WTC11 (cell line): Measurements from ENCODE around the gene TGM1. TPM values are rescaled to one million over a fixed set of nuclear protein-coding genes. Genes with fewer than 3 reads are reported as not detected.

Source experiments
- ATAC-seq: fragments of 200-7000 bp; cut with Tn5 transposase; 2 replicates; pipeline ENCODE4 v1.10.0; 2021; ENCODE audit warnings: mild to moderate bottlenecking, moderate library complexity
- CTCF ChIA-PET: fragments of 300-600 bp; sonication (Branson Sonifier 250); formaldehyde crosslinking; loops from one replicate; lab custom pipeline; 2021; ENCODE audit warnings: antibody characterized with exemption; lab: Charles Lee
- POLR2A ChIA-PET: fragments of 350-600 bp; sonication (Branson Sonifier 250); formaldehyde crosslinking; loops from one replicate; lab custom pipeline; 2021; ENCODE audit warnings: antibody characterized with exemption; lab: Charles Lee
- DNase-seq: peaks from one replicate; pipeline ENCODE4 v3.0.0; 2021; ENCODE audit warnings: low spot score
- H3K27ac Mint-ChIP-seq: 2 replicates; pipeline ENCODE4 v1.8.0; 2021; ENCODE audit warnings: mixed read lengths
- H3K27me3 Mint-ChIP-seq: 2 replicates; pipeline ENCODE4 v1.8.0; 2021; ENCODE audit warnings: low read depth, mild to moderate bottlenecking, moderate library complexity, mixed read lengths
- H3K36me3 Mint-ChIP-seq: 2 replicates; pipeline ENCODE4 v1.8.0; 2021; ENCODE audit warnings: mixed read lengths
- H3K4me1 Mint-ChIP-seq: 2 replicates; pipeline ENCODE4 v1.8.0; 2022; ENCODE audit warnings: mixed read lengths
- H3K4me3 Mint-ChIP-seq: 2 replicates; pipeline ENCODE4 v1.8.0; 2021; ENCODE audit warnings: mild to moderate bottlenecking, moderate library complexity, mixed read lengths
- H3K9me3 Mint-ChIP-seq: 2 replicates; pipeline ENCODE4 v1.8.0; 2021; ENCODE audit warnings: mixed read lengths
- CREM ChIP-seq: sonication (generic); formaldehyde crosslinking; IDR thresholded peaks from 2 replicates; pipeline ENCODE4 v1.8.1; 2022; ENCODE audit warnings: mild to moderate bottlenecking, missing genetic modification reagents, moderate library complexity
- ETV6 ChIP-seq: sonication (generic); formaldehyde crosslinking; IDR thresholded peaks from 2 replicates; pipeline ENCODE4 v1.8.1; 2022; ENCODE audit warnings: mild to moderate bottlenecking, missing genetic modification reagents
- GABPB1 ChIP-seq: sonication (generic); formaldehyde crosslinking; IDR thresholded peaks from 2 replicates; pipeline ENCODE4 v1.8.1; 2023; ENCODE audit warnings: mild to moderate bottlenecking, missing genetic modification reagents
- IRF2 ChIP-seq: sonication (generic); formaldehyde crosslinking; IDR thresholded peaks from 2 replicates; pipeline ENCODE4 v1.8.0; 2022; ENCODE audit warnings: low read depth, missing genetic modification reagents, borderline replicate concordance
- KAT7 ChIP-seq: sonication (generic); formaldehyde crosslinking; IDR thresholded peaks from 2 replicates; pipeline ENCODE4 v1.8.1; 2023; ENCODE audit warnings: missing genetic modification reagents, mild to moderate bottlenecking, borderline replicate concordance
- NFYB ChIP-seq: sonication (generic); formaldehyde crosslinking; conservative IDR thresholded peaks from 2 replicates; pipeline ENCODE4 v1.8.0; 2022; ENCODE audit warnings: low read depth, missing genetic modification reagents
- PRRX2 ChIP-seq: fragments of 250-450 bp; sonication (Bioruptor Pico); IDR thresholded peaks from 2 replicates; pipeline ENCODE4 v1.8.0; 2021; ENCODE audit warnings: mild to moderate bottlenecking
- SMAD4 ChIP-seq: sonication (generic); formaldehyde crosslinking; IDR thresholded peaks from 2 replicates; pipeline ENCODE4 v1.8.0; 2022; ENCODE audit warnings: mild to moderate bottlenecking, missing genetic modification reagents
- SP1 ChIP-seq: sonication (generic); formaldehyde crosslinking; conservative IDR thresholded peaks from 2 replicates; pipeline ENCODE4 v1.8.1; 2022; ENCODE audit warnings: missing genetic modification reagents
- TCF7 ChIP-seq: sonication (generic); formaldehyde crosslinking; IDR thresholded peaks from 2 replicates; pipeline ENCODE4 v1.8.0; 2022; ENCODE audit warnings: mild to moderate bottlenecking, low read depth, missing genetic modification reagents, moderate library complexity
- TEAD4 ChIP-seq: sonication (generic); formaldehyde crosslinking; IDR thresholded peaks from 2 replicates; pipeline ENCODE4 v1.8.0; 2022; ENCODE audit warnings: mild to moderate bottlenecking, missing genetic modification reagents
- ZBTB21 ChIP-seq: sonication (generic); formaldehyde crosslinking; IDR thresholded peaks from 2 replicates; pipeline ENCODE4 v1.8.1; 2023; ENCODE audit warnings: mild to moderate bottlenecking, missing genetic modification reagents, borderline replicate concordance
- ZNF138 ChIP-seq: sonication (generic); formaldehyde crosslinking; conservative IDR thresholded peaks from 2 replicates; pipeline ENCODE4 v1.8.1; 2022; ENCODE audit warnings: mild to moderate bottlenecking, moderate library complexity, missing genetic modification reagents
- ZNF232 ChIP-seq: sonication (generic); formaldehyde crosslinking; IDR thresholded peaks from 2 replicates; pipeline ENCODE4 v1.8.0; 2022; ENCODE audit warnings: mild to moderate bottlenecking, missing genetic modification reagents
- total RNA-seq: library from RNA; stranded (reverse); gene quantifications from 3 replicates; pipeline ENCODE4 v1.2.3, GENCODE V29; 2021
- TF ChIP-seq, protein P1 (sequence below): sonication (generic); formaldehyde crosslinking; IDR thresholded peaks from 2 replicates; pipeline ENCODE4 v1.8.0; 2022; ENCODE audit warnings: mild to moderate bottlenecking, missing genetic modification reagents
- TF ChIP-seq, protein P2 (sequence below): sonication (generic); formaldehyde crosslinking; IDR thresholded peaks from 2 replicates; pipeline ENCODE4 v1.8.0; 2023; ENCODE audit warnings: missing genetic modification reagents
- TF ChIP-seq, protein P3 (sequence below): sonication (generic); formaldehyde crosslinking; IDR thresholded peaks from 2 replicates; pipeline ENCODE4 v1.8.1; 2023; ENCODE audit warnings: mild to moderate bottlenecking, missing genetic modification reagents, borderline replicate concordance
- TF ChIP-seq, protein P4 (sequence below): sonication (generic); formaldehyde crosslinking; IDR thresholded peaks from 2 replicates; pipeline ENCODE4 v1.8.0; 2022; ENCODE audit warnings: mild to moderate bottlenecking, missing genetic modification reagents
- TF ChIP-seq, protein P5 (sequence below): sonication (generic); formaldehyde crosslinking; IDR thresholded peaks from 2 replicates; pipeline ENCODE4 v1.8.1; 2023; ENCODE audit warnings: mild to moderate bottlenecking, missing genetic modification reagents, moderate library complexity
- TF ChIP-seq, protein P6 (sequence below): sonication (generic); formaldehyde crosslinking; IDR thresholded peaks from 2 replicates; pipeline ENCODE4 v1.8.1; 2023; ENCODE audit warnings: mild to moderate bottlenecking, missing genetic modification reagents

TGM1 gene
- total RNA-seq, 1 experiment from 2014 or later: 5.2 TPM

DNA sequence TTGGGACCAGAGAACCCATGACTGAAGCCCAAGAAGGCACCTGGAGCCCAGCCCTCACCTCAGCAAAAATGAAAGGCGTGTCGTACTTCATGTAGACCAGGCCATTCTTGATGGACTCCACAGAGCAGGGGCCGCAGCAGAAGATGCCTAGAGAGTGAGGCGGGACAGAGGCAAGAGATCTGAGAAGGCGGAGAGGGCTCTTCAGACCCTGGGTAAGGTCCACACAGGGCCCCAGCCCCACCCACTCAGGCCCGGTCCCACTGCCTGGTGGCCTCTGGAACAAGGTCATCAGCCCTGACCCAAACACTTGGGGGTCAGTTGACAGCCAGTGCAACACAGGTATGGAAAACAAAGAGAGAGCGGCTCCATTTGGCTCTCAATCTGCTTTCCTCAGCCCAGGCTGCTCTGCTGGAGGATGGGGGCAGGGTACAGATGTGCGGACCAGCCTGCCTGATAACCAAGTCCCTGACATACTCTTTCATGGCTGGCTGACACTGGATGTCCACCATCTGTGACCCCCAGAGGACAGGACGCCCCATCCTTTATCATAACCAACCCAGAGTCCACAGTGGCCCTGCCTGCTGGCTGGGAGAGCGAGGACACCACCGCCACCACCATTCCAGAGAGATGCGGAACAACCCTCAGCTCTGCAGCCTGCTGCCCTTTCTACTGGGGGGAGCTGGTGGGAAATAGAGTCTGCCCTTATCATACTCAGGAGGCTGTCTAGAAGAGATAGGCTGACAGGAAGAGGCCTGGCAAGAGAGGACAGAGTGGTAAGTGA, 6.9 kb downstream of the TGM1 start:
- TF ChIP-seq TEAD4 (CRISPR knock-in tag): no peak
- no peak for TF ChIP-seq CREM (CRISPR knock-in tag)
- no peak for TF ChIP-seq ZNF232 (CRISPR knock-in tag)
- TF ChIP-seq KAT7 (CRISPR knock-in tag): no peak
- Mint-ChIP-seq H3K36me3 (no peaks in the 10 kb centered on the region), H3K9me3 (no peaks in the 10 kb centered on the region), H3K4me1 (no peaks in the 10 kb centered on the region), H3K4me3 (no peak overlapping the region), H3K27ac (no peak overlapping the region), H3K27me3 (no peaks in the 10 kb centered on the region; the same call in 1 of the 2 replicates)
- ChIA-PET POLR2A (no interaction called here), CTCF (interaction anchor here (1.2 to 1.7 kb wide), 2 partner anchors 15 to 52 kb away, joined by 4 to 8 read pairs; partner anchors contain the start of gene CIDEB)
- ATAC-seq (no peak), DNase-seq (no peak)

DNA sequence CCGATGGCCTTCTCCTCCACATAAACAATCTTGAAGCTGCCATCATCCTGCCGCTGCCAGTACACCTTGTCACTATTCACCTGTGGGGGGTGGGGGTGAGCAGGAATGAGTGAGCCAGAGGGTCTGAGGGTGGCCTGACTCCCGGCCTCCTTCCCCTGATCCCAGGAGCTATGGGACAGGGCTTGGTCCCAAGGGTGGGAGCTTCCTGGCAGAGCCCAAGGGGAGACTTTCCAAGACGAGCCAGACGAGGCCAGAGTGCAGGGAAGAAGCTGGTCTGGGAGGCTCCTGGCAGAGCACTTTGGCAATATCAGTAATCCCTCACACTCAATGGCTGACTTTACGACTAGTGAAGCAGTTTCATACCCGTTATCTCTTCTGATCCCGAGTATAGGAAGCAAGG, 7.5 kb downstream of the TGM1 start:
- no peaks in the 10 kb centered on the region; the same call in 1 of the 2 replicates for H3K27me3 Mint-ChIP-seq
- TF ChIP-seq KAT7 (CRISPR knock-in tag): no peak
- TF ChIP-seq PRRX2 (CRISPR knock-in tag): no peak
- no peak for TF ChIP-seq NFYB (CRISPR knock-in tag)
- TF ChIP-seq, protein P1, sequence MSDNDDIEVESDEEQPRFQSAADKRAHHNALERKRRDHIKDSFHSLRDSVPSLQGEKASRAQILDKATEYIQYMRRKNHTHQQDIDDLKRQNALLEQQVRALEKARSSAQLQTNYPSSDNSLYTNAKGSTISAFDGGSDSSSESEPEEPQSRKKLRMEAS (CRISPR knock-in tag): no peak
- TF ChIP-seq, protein P2, sequence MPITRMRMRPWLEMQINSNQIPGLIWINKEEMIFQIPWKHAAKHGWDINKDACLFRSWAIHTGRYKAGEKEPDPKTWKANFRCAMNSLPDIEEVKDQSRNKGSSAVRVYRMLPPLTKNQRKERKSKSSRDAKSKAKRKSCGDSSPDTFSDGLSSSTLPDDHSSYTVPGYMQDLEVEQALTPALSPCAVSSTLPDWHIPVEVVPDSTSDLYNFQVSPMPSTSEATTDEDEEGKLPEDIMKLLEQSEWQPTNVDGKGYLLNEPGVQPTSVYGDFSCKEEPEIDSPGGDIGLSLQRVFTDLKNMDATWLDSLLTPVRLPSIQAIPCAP: no peak
- TF ChIP-seq, protein P3, sequence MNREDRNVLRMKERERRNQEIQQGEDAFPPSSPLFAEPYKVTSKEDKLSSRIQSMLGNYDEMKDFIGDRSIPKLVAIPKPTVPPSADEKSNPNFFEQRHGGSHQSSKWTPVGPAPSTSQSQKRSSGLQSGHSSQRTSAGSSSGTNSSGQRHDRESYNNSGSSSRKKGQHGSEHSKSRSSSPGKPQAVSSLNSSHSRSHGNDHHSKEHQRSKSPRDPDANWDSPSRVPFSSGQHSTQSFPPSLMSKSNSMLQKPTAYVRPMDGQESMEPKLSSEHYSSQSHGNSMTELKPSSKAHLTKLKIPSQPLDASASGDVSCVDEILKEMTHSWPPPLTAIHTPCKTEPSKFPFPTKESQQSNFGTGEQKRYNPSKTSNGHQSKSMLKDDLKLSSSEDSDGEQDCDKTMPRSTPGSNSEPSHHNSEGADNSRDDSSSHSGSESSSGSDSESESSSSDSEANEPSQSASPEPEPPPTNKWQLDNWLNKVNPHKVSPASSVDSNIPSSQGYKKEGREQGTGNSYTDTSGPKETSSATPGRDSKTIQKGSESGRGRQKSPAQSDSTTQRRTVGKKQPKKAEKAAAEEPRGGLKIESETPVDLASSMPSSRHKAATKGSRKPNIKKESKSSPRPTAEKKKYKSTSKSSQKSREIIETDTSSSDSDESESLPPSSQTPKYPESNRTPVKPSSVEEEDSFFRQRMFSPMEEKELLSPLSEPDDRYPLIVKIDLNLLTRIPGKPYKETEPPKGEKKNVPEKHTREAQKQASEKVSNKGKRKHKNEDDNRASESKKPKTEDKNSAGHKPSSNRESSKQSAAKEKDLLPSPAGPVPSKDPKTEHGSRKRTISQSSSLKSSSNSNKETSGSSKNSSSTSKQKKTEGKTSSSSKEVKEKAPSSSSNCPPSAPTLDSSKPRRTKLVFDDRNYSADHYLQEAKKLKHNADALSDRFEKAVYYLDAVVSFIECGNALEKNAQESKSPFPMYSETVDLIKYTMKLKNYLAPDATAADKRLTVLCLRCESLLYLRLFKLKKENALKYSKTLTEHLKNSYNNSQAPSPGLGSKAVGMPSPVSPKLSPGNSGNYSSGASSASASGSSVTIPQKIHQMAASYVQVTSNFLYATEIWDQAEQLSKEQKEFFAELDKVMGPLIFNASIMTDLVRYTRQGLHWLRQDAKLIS (CRISPR knock-in tag): no peak
- TF ChIP-seq, protein P4, sequence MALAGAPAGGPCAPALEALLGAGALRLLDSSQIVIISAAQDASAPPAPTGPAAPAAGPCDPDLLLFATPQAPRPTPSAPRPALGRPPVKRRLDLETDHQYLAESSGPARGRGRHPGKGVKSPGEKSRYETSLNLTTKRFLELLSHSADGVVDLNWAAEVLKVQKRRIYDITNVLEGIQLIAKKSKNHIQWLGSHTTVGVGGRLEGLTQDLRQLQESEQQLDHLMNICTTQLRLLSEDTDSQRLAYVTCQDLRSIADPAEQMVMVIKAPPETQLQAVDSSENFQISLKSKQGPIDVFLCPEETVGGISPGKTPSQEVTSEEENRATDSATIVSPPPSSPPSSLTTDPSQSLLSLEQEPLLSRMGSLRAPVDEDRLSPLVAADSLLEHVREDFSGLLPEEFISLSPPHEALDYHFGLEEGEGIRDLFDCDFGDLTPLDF (CRISPR knock-in tag): no peak
- TF ChIP-seq SP1: no peak
- DNase-seq (no peak), ATAC-seq (no peak)
- no peak overlapping the region for H3K27ac Mint-ChIP-seq
- no peak overlapping the region for H3K4me3 Mint-ChIP-seq
- H3K36me3 Mint-ChIP-seq: no peaks in the 10 kb centered on the region
- H3K4me1 Mint-ChIP-seq: no peaks in the 10 kb centered on the region
- POLR2A ChIA-PET: no interaction called here
- CTCF ChIA-PET: interaction anchor here (0.7 to 1.2 kb wide), 2 partner anchors 12 to 15 kb away, joined by 3 to 4 read pairs; no protein-coding TSS in a partner anchor
- no peaks in the 10 kb centered on the region for H3K9me3 Mint-ChIP-seq

DNA sequence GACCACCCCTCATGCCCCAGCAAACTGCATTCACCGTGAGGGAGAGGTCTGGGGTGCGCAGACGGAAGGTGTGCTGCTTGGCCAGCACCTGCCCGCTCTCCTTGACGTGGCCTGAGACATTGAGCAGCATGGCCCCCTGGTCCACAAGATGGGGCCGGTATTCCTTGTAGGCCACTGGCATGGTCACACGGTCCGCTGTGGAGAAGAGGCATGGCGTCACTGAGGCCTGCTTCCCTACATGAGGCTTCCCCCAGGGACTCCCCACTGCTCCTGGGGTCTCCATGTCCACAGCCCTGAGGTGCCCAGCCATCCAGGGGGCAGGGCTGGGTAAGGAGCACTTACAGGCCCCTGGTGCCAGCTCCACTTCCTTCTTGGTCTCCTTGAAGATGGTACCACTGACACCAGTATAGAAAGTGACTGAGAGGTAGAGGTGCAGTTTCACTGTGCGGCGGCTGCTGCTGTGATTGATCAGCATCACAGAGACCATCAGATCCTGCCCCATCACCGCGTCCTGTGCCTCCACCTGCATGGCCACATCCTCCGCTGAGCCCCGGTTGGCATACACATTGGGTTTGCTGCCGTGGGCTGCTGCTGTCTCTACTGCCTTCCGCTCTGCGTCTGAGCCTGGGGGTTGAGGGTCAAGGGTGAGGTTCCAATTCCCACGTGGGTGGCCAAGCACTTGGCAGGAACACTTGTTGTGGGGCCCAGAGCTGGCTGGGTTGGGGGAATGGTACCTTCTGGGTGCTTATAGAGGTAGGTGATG, 8.2 kb downstream of the TGM1 start:
- Mint-ChIP-seq H3K4me3 (no peak overlapping the region), H3K36me3 (no peaks in the 10 kb centered on the region), H3K4me1 (no peaks in the 10 kb centered on the region), H3K27ac (no peak overlapping the region), H3K9me3 (no peaks in the 10 kb centered on the region), H3K27me3 (no peaks in the 10 kb centered on the region; the same call in 1 of the 2 replicates)
- ChIA-PET POLR2A (no interaction called here), CTCF (interaction anchor here (0.7 kb wide), 1 partner anchor 12 kb away, joined by 3 read pairs; no protein-coding TSS in a partner anchor)
- no peak for ATAC-seq
- DNase-seq: no peak
- TF ChIP-seq, protein P5, sequence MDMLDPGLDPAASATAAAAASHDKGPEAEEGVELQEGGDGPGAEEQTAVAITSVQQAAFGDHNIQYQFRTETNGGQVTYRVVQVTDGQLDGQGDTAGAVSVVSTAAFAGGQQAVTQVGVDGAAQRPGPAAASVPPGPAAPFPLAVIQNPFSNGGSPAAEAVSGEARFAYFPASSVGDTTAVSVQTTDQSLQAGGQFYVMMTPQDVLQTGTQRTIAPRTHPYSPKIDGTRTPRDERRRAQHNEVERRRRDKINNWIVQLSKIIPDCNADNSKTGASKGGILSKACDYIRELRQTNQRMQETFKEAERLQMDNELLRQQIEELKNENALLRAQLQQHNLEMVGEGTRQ (CRISPR knock-in tag): no peak
- no peak for TF ChIP-seq ZNF138 (CRISPR knock-in tag)
- TF ChIP-seq, protein P6, sequence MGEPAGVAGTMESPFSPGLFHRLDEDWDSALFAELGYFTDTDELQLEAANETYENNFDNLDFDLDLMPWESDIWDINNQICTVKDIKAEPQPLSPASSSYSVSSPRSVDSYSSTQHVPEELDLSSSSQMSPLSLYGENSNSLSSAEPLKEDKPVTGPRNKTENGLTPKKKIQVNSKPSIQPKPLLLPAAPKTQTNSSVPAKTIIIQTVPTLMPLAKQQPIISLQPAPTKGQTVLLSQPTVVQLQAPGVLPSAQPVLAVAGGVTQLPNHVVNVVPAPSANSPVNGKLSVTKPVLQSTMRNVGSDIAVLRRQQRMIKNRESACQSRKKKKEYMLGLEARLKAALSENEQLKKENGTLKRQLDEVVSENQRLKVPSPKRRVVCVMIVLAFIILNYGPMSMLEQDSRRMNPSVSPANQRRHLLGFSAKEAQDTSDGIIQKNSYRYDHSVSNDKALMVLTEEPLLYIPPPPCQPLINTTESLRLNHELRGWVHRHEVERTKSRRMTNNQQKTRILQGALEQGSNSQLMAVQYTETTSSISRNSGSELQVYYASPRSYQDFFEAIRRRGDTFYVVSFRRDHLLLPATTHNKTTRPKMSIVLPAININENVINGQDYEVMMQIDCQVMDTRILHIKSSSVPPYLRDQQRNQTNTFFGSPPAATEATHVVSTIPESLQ: no peak
- no peak for TF ChIP-seq ZBTB21 (CRISPR knock-in tag)
- no peak for TF ChIP-seq GABPB1
- no peak for TF ChIP-seq IRF2 (CRISPR knock-in tag)
- no peak for TF ChIP-seq TCF7 (CRISPR knock-in tag)
- no peak for TF ChIP-seq SMAD4 (CRISPR knock-in tag)
- TF ChIP-seq ETV6 (CRISPR knock-in tag): no peak
- TF ChIP-seq, protein P2: no peak
